Measurements from ENCODE around the gene KIF6.

The KIF6 gene

GRCh38 chr6:39441301-39441700 lies 283.9 kb downstream of the KIF6 start:
- DNase-seq, result no peak

- no peak for DNase-seq
Measured at GRCh38 chr6:39440039-39440426, 285.2 kb downstream of the KIF6 start.

GRCh38 chr6:39439342-39440038 lies 285.7 kb downstream of the KIF6 start:
- DNase-seq, result no peak

DNA sequence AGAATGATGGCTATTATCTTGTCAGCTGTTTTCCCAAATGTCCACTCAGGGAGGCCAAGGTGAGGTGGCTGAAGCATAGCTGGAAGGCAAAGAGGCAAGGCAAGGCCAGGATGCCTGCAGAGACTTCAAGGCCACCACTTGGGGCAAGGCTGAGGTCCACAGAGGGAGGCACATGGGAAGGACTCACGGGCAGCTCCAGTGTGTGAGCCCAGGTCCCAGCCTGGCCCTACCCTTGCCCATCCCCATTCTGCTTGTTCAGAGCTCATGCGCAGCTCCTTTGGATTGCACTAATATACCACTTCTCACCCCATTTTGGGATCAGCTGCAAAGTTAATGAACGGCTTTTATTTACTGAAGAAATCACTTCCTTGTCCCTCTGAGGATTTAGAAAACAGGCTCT lies 291.6 kb downstream of the KIF6 start:
- DNase-seq, result no peak

DNA sequence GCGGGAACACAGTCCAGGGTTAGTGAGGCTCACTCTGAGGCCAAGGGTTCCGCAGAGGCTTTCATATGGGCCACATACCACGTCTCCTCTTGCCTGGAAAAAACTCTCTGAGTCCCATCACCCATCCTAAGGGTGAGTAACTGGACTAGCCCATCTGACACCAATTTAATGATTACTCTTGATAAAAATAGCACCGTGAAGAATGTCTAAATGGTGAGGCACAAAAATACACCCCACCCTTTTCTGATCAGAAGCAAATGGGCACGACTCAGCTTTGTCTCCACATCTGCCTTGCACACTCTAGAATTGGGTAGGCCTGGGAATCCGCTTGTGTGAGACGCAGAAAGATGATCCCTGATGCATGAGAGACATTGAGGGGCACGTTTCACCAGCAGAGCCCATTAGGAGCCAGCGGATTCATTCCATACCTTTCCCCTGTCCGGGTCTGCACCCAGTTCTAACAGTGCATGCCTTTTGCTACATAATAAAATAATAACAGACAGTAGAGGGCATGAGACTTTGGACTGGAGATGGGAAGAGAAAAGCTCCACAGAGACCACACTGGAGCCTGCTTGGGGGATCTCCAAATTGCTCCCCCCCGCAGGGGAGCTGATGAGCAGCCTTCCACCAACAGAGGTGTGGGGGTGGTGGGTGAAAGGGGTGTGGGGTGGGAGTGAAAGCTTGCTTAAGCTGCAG lies 292.7 kb downstream of the KIF6 start:
- no peak for DNase-seq

- no peak for DNase-seq
Measured at GRCh38 chr6:39430871-39431523, 294.2 kb downstream of the KIF6 start.

GRCh38 chr6:39430446-39430845 lies 294.8 kb downstream of the KIF6 start:
- no peak for DNase-seq

- no peak for DNase-seq
Measured at GRCh38 chr6:39428816-39429215, 296.4 kb downstream of the KIF6 start.

DNA sequence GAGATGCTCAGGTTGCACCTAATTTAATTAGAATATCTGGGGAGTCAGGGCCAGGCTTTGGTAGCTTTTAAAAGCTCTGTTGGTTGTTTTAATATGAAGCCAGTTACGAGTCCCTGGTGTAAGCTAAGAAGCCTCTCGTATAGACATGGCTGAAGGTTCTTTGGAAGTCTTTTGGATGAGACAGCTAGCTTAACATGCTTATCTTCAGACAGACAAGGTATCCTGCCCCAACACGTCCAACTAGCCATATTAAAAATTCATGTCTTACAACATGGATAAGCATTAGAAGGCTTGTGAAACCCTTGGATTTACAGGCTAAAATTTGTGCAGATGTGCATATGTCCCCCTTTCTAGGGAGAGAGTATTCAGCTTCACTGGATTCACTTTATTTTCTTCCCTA lies 297.1 kb downstream of the KIF6 start:
- no peak for DNase-seq

DNA sequence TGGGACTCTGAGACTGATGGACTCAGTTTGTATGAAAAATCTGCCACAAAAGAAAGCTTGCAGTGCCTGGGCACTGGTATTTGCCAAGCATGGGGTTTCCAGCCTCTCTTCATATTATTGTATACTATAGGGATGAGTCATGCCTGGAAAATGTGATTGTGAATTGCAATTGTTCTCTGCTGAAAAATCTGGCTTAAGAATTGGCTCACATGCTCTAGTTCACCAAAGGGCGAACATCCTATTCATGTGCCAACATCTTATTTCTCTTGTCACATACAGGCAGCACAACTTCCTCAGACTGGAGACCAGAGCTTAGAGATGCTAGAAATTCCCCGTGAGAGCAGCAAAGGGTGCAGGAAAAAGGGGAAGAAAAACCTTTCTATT lies 299.1 kb downstream of the KIF6 start:
- DNase-seq, result no peak

DNA sequence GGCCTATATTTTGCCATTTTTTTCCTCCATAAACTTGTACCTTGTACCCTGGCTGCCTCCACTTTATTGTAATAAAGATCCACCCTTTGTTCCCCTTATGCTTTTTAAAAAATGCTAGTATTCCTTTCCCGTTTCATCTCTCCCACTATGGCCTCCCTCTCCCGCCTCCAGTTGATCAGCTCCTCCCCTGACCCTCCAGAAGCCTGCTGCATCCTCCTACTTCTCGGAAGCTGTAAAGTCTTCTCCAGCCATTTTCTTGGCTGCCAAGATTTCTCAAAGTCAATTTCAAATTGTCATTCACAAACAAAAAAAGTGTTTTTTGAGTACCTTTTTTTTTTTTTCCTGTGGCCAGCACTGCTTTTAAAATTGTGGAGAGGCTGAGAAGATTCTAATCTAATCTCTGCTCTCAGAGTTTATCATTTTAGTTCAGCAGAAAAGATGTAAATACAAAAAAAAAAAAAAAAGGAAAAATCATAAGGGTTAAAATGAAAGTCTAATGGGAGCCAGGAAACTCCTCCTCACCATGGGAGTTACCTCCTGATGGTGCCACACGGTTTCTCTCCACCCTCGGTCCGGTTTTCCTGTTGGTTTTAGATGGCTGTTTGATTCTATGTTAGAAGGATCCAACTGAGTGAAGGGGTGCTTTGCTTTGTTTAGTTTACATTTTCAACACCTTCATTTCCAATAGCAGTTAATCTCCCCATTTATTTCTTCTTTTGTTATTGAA lies 299.7 kb downstream of the KIF6 start:
- no peak for DNase-seq

GRCh38 chr6:39424831-39425230 lies 300.4 kb downstream of the KIF6 start:
- no peak for DNase-seq

DNA sequence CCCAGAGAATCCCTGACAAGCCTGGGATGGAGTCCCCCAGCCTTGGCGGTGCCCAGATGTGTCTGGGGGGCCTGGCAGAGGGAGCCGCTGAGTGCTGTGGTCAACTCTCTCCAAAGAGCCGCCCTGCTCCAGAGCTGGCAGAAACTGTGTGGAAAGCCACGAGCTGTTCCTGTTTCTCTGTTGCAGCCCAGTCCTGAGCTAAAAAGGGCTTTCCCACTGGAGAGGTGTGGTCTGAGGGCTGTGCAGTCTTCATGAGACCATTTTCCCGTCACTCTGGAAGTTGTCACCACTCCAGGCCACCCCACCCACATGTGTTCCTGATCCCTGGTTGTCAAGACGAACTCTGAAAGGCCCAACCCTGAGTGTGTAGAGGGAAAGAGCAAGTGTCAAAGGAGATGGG lies 303.0 kb downstream of the KIF6 start:
- DNase-seq, result no peak

DNA sequence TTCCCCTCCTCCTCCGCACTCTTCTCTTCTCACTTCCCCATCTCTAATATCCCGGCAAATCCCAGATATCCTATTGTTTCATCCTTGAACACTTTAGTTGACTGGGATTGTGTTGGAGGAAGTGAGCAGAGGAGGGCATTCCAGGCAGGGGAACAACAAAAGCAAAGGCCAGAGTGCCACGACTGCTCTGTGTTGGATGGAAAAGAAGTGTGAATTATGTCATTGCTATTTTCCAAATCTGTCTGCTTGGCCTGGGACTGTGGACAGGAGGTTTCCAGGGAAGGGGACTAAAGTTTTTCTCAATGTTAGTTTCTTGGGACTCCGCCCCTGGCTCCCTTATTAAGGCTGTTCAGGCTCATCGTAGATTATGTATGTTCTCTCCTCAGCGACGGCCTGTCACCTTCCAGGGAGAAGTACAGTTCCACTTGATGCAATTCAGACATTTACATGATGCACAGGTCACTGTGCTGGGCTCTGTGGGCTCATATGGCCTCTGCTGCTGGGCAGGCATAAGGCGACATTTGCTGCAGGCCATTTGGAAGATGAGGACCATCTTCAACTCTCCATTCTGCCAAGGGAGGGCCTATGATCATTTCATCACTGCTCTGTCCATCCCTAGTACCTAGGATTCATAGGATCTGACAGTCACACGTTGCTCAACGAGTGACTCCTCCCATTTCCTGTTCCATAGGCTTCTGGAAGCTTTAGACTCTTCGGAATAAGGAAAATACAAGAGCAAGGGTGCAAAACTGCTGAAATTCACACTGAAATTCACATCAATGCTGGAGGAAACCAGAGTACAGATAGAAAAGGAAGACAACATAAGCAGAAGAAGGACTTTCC lies 303.6 kb downstream of the KIF6 start:
- DNase-seq, result no peak

DNA sequence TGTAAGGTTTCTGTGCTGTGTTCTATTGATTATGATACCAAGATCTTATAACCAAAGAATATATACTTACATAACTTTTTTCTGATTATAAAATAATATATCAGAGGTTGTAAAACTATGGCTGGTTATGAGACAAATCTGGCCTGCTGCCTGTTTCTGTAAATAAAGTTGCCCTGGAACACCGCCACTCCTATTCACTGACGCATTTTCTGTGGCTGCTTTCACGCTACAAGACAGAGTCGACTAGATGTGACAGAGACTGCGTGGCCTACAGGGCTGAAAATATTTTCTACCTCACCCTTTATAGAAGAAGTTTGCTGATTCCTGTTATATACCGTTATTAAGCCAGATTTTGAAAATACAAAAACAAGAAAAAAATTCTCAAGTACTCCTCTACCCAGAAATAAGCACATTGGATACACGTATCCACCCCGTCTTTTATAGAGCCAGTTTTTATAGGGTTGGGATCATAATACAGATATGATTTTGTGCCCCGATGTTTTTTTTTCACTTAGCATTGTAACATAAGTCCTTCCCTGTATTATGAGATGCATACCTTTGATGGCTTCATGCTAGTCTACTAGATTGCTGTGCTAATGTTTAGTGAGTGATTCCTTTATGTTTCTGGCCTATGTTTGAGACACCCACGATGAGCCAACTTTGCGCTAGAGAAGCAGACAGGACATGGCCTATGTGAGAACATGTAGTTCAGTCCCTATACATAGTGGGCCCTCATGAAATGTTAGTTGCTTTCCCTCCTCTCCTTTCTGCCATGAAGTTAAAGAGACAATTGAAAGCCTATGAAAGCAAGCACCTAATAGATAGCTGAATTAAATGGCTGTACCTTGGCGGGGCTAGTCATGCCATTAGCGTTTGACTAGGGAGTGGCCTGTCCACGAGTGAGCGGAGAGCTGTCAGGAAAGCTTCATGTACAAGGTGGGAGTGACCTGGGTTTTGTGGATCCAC lies 304.6 kb downstream of the KIF6 start:
- no peak for DNase-seq

DNA sequence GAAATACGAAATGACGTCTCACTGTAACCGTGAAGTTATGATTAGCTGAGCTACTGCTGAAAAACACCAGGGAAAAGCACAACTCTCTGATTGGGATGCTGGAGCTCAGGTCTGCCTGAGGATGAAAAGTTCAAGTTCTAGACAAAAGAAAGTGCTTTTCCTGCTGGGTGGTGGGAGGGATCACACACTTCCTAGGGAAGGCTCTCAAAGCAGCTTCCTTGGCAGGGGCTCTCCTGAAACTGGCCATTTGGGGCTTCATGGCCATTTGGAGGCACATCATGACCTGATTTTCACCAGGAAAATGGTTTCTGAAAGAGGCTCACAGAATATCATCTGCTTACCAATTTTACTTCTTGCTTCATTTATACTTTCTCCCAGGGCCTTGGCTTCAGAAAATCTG lies 305.6 kb downstream of the KIF6 start:
- DNase-seq, result no peak

GRCh38 chr6:39417440-39417839 lies 307.8 kb downstream of the KIF6 start:
- no peak for DNase-seq

DNA sequence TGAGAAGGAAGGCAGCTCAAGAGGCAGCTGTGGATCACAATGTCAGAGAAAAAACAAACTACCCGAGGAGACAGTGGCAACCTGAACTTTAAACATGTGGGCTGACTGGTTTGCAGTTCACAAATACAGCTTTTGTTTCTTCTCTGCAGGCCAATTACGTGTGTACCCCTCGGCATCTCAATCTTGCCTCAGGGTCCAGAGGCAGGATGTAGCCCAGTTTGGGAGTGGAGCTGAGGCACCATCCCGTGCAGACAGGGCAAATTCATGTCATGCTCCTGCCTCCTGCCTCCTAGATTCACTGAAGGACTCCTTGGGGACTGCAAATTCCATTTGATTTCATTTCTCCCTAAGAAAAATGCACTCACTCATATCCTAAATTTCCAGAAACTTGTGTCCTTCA lies 308.5 kb downstream of the KIF6 start:
- no peak for DNase-seq

DNA sequence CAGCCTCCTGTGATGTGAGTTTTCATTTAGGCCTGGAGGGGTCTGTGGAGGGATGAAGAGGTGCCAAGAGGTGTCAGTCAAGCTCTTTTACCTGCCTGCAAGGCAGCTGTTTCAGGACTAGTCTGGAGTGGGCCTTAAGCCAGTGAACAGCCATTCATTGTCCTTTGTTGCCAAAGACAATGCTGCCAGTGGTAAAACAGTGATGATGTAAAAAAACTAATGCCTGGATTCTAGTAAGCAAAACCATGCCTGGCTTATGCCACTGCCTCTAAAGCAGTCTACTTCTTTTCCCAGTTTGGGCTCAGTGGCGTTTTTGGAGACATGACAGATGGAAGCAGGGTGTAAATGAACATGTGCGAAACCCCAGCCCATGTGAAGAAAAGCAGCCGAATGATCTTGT lies 309.2 kb downstream of the KIF6 start:
- DNase-seq, result no peak

- no peak for DNase-seq
Measured at GRCh38 chr6:39415482-39415881, 309.7 kb downstream of the KIF6 start.

DNA sequence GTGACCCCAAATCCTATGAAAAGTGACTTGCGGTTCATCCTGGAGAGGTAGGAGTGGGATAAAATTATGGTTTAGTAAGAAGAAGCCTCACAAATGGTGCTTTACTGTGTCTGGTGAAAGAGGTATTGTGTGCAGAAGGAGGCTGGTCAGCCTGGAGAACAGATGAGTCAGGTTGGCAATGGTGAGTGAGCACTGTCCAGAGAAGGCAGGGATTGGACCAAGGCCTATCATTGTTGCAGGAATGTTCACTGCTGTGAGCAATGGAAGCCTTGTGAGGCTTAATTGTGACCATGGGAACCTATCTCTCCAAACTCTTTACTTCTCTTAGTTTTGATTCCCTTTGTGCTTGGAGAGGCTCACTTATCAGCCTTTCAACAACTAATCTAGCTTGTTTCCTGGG lies 313.7 kb downstream of the KIF6 start:
- no peak for DNase-seq

GRCh38 chr6:39411001-39411400 lies 314.2 kb downstream of the KIF6 start:
- DNase-seq, result no peak
